Right forelimb (tissue), 1 donor: Measurements from ENCODE around the gene LRP1B.

Experiments
- DNase-seq: peaks from one replicate; pipeline ENCODE4 v3.0.0-alpha.2; 2018

LRP1B gene

GRCh38 chr2:141497272-141497671, 633.5 kb downstream of the LRP1B start:
- no peak for DNase-seq

DNA sequence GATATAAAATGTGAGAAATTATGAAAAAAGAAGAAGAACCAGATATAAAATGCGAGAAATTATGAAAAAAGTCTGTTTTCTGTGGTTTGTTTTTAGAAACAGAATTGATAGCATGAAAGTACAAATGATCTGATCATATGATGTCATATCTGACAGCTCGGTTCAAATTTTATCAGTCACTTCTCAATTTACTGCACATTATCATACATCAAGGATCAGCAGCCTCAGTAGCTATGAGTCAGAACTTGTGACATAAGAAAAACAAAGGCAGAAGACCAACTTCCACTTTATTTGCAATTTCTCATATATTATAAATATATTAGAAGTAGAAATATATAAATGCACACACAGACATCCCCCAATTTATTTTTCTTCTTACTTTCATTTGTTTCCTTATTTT, 634.0 kb downstream of the LRP1B start:
- no peak for DNase-seq

DNA sequence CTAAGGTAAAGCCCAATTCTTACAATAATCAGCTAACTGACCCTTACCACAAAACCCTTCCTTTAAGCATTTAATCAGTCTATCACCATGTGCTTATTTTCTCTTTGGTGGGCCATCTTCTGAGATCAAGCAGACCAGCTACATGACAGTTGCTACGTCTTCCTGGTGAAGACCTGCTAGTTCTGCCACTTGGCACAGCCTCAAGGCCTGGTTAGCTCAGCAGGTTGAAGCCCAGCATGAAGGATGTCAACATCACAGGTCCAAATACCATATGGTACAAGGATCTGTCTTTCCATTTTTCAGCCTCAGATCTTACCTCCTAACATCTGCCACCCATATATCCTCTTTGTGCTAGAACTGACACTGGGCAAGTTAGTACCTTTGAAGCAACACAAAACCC, 636.9 kb downstream of the LRP1B start:
- DNase-seq = no peak

DNA sequence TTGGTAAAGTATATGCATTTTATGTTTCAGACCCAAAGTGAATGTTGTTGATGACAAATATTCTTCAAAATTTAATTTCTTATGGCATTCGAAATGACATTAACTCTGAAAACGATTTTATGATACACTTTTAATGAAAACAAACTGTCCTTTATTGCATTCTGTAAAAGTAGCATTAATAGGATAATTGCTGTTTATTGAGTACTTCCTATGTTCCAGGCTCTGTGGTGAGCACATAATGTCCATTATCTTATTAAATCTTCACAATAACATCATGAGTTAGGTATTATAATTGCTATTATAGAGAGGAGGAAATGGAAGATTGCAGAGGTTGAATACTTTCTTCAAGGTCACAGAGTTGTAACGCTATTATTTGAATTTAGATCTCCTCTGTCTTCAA, 638.0 kb downstream of the LRP1B start:
- no peak for DNase-seq

GRCh38 chr2:141490886-141491285, 639.9 kb downstream of the LRP1B start:
- DNase-seq = no peak

GRCh38 chr2:141482697-141483096, 648.1 kb downstream of the LRP1B start:
- DNase-seq = no peak

DNA sequence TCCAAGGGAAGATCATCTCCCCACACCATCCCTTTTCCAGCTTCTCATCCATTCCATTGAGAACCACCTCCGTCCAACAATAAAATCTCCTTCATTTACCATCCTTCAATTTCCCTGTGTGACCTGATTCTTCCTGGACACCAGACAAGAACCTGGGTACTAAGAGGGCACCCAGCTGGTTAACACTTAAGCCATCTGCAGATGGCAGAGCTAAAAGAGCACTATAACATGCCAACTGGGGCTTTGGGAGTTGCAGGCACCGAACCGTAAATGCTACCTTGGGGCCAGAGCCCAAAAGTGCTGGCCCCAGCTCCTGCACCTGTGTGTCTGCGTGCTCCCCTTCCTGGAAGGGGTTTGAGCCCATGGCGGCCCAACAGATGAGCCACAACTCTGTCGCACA, 655.0 kb downstream of the LRP1B start:
- DNase-seq = no peak

DNA sequence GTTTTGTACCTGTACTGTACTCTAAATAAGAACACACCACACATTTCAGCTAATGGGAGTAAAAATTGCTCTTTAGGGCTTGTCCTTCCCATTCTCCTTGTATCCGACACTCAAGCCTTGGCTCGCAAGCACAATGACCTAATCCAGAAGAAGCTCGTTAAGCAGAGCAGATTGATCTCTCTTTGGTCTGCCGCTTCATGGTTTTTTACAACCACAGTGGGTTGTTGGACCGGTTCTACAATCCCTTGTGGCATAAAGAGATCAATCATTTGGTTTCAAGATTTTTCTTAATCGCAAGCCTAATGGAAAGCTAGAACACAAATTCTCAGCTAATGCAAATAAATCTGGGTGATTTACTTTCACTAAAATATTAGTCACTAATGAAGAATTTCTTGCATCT, 662.1 kb downstream of the LRP1B start:
- DNase-seq = no peak

- DNase-seq = no peak
These were observed 663.5 kb downstream of the LRP1B start for GRCh38 chr2:141467331-141467730.

GRCh38 chr2:141464995-141465394, 665.8 kb downstream of the LRP1B start:
- DNase-seq = no peak

GRCh38 chr2:141458351-141458750, 672.5 kb downstream of the LRP1B start:
- DNase-seq = no peak

GRCh38 chr2:141455877-141456276, 674.9 kb downstream of the LRP1B start:
- no peak for DNase-seq

- DNase-seq = no peak
These were observed 675.5 kb downstream of the LRP1B start for GRCh38 chr2:141455211-141455826.

DNA sequence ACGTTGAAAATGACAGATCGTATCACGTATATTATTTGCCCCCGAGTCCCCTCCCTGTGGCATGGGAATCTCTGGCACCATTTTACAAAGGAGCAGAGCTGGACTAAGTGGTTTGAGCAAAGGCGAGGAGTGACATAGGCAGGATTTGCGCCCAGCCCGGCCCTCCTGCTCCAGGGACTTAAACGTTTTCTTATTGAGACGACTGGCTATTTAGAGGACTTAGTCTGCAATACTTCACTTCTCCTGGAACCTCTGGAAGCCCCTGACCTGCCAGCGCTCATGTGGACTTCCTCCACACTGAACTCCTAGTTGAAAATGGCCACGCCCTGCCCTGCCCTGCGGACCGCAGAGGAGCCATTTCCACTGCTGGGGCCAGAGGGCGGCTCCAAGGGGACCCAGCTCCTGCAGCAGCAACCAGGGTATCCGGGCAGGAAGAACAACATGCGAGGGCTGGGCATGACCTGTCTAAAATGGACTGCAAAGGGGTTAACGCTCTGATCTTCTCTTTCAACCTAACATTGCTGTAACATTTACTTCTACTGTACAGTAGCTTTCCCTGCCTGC, 690.7 kb downstream of the LRP1B start:
- no peak for DNase-seq

DNA sequence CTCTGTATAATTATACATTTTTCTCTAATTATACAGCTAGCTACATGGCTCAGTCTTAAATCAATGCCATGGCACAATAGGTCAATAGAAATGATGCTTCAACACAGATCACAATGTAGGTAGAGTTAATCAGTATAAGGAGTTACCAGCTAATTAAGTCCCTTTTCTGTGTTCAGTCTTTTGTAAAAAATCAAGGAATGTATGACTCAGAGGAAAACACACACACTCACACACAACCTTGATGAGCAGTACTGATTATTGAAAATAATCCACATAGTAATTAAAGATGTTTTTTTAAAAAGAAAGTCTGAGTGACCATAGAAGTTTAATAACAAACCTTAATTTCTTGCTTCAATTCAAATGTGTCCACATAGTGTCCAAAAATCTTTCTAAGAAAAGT, 691.3 kb downstream of the LRP1B start:
- DNase-seq = no peak

DNA sequence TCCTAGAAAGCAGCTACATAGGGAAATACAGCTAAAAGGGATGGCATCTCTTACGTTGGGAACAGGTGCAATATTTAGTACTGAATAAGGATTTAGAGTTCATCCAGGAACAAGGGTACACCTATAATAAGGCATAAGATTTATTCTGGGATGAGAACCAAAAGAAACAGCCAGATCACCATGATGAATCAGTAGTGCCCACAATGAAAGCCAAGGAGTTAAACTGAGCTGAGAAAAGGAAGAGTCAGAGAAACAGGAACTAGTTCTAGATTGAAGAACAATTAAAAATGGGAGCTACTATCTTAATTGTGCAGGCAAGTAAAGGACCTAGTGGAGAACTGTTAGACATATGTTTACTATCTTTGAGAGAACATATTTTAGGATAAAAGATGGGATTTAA, 692.3 kb downstream of the LRP1B start:
- DNase-seq = no peak

- no peak for DNase-seq
These were observed 693.3 kb downstream of the LRP1B start for GRCh38 chr2:141437521-141437920.

GRCh38 chr2:141423124-141423523, 707.7 kb downstream of the LRP1B start:
- DNase-seq = no peak

- DNase-seq = no peak
These were observed 713.5 kb downstream of the LRP1B start for GRCh38 chr2:141417246-141417797.

- no peak for DNase-seq
These were observed 719.4 kb downstream of the LRP1B start for GRCh38 chr2:141411419-141411818.

GRCh38 chr2:141399270-141399669, 731.5 kb downstream of the LRP1B start:
- DNase-seq = no peak

DNA sequence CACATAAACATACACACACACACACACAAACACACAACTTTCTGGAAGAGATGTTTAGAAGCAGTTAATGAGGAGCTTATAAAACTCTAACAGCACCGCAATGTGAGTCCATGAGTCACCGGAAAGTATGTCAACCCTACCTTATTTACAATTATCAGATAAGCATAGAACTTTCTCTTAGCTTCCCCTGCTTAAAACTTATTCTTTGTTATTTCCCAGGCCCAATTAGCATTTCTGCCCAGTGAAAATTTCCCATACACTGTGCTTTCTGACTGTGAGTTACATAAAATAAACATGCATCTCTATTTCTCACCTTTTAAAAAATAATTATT, 737.6 kb downstream of the LRP1B start:
- no peak for DNase-seq

- DNase-seq = no peak
These were observed 738.2 kb downstream of the LRP1B start for GRCh38 chr2:141392517-141393213.

- no peak for DNase-seq
These were observed 744.6 kb downstream of the LRP1B start for GRCh38 chr2:141386168-141386567.
